Vagina (tissue), 2 donors: Measurements from ENCODE around the gene DPM3. TPM values are rescaled to one million over a fixed set of nuclear protein-coding genes. Genes with fewer than 3 reads are reported as not detected.

ENCODE experiments used
- DNase-seq, 2 donors: peaks; one replicate each; pipeline ENCODE4 v3.0.0-alpha.2; 2017; ENCODE audit errors: extremely low spot score in 2 of 2
- H3K27ac ChIP-seq: fragments of 200-600 bp; sonication (generic); one replicate; pipeline ENCODE4 v1.5.1; 2019
- H3K27me3 ChIP-seq: fragments of 200-600 bp; sonication (generic); one replicate; pipeline ENCODE4 v1.5.1; 2019
- H3K36me3 ChIP-seq, 2 donors: fragments of 200-600 bp; sonication (generic); one replicate each; pipeline ENCODE4 v1.5.1; 2017 to 2019
- H3K4me1 ChIP-seq: fragments of 200-600 bp; sonication (generic); one replicate; pipeline ENCODE4 v1.5.1; 2019
- H3K4me3 ChIP-seq, 2 donors: fragments of 200-600 bp; sonication (generic); 1 replicate in 1 of 2; 2 replicates in 1 of 2; pipeline ENCODE4 v1.5.1; 2016 to 2019
- H3K9me3 ChIP-seq: fragments of 200-600 bp; sonication (generic); one replicate; pipeline ENCODE4 v1.5.1; 2019
- POLR2A ChIP-seq, 2 donors: fragments of 450-650 bp; IDR thresholded peaks; one replicate each; pipeline ENCODE4 v1.6.1; 2017; ENCODE audit warnings: antibody characterized with exemption in 2 of 2, mild to moderate bottlenecking in 2 of 2, moderate library complexity in 2 of 2
- POLR2AphosphoS5 ChIP-seq, 2 donors: sonication (generic); formaldehyde crosslinking; IDR thresholded peaks; one replicate each; pipeline ENCODE4 v1.9.0; 2017; ENCODE audit warnings: antibody characterized with exemption in 2 of 2, mild to moderate bottlenecking in 2 of 2, low read depth in 1 of 2; ENCODE audit not compliant: insufficient read depth in 1 of 2
- intact Hi-C: fragments of 100-400 bp; cut with DNase I; formaldehyde crosslinking; loops from one replicate; pipeline ENCODE4 v1.15.1; 2023
- small RNA-seq: library from RNA; depleted of rRNA; stranded (forward); fragments of <200 nt; gene quantifications from one replicate; pipeline ENCODE3, GENCODE V24; 2016
- total RNA-seq: library from RNA; depleted of rRNA; stranded (reverse); fragments of >200 nt; gene quantifications from one replicate; pipeline ENCODE4 v1.2.3, GENCODE V29; 2016
- TF ChIP-seq, protein P1 (sequence below), 3 experiments: fragments of 450-650 bp in 2 of 3; fragments of 200-600 bp in 1 of 3; sonication (generic) in 1 of 3; IDR thresholded peaks; one replicate each; pipeline ENCODE4 v1.5.1; 2017 to 2019; ENCODE audit warnings: antibody characterized with exemption in 3 of 3, mild to moderate bottlenecking in 2 of 3, moderate library complexity in 2 of 3

The DPM3 gene
- total RNA-seq, 1 donor from 2014 or later = 114 TPM

DNA sequence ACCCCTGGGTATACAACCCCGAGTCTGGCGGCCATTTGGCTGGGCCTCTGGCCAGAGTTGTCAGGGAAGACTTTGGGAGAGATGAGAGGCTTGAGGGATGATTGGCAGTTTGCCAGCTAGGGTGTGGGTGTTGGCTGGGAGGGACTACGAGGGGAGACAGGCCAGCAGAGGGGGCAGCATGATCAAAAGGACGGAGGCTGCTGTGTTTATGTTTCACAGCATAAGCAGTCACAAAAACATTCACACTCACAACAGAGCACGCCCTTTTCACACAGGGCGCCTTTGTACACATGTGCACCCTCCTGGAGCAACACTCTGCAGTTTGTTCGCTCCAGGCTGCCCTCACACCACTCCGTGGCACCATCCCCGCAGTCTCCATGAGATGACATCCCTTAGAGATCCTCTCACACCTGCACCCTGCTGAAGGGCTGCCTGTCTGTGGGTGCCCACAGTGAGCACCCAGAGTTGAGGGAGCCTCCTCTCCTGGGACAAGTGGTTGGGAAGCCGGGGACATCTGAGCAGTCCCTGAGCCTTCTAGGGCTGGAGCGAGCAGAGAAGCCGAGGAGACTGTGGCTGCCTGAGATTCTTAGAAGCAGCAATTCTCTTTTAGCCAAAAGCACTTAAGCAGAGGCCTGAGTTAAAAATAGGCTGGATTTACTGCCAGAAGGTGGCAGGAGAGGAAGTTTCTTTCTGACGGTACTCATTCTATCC is 46.3 kb downstream of the DPM3 start:
- Histone ChIP-seq H3K4me1 (peaks cover 24% of the 10 kb centered on the region), H3K27ac (no peak overlapping the region), H3K9me3 (no peaks in the 10 kb centered on the region), H3K4me3 (no peak overlapping the region), H3K36me3 (no peaks in the 10 kb centered on the region), H3K27me3 (no peaks in the 10 kb centered on the region)
- intact Hi-C loops = loop anchor here (5.0 kb wide), 1 partner anchor 38 kb away; no protein-coding TSS in a partner anchor
- DNase-seq = no peak
- TF ChIP-seq, protein P1, sequence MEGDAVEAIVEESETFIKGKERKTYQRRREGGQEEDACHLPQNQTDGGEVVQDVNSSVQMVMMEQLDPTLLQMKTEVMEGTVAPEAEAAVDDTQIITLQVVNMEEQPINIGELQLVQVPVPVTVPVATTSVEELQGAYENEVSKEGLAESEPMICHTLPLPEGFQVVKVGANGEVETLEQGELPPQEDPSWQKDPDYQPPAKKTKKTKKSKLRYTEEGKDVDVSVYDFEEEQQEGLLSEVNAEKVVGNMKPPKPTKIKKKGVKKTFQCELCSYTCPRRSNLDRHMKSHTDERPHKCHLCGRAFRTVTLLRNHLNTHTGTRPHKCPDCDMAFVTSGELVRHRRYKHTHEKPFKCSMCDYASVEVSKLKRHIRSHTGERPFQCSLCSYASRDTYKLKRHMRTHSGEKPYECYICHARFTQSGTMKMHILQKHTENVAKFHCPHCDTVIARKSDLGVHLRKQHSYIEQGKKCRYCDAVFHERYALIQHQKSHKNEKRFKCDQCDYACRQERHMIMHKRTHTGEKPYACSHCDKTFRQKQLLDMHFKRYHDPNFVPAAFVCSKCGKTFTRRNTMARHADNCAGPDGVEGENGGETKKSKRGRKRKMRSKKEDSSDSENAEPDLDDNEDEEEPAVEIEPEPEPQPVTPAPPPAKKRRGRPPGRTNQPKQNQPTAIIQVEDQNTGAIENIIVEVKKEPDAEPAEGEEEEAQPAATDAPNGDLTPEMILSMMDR (IDR thresholded peaks at IDR 0.05) = no peak
- TF ChIP-seq POLR2A (IDR thresholded peaks at IDR 0.05) (no peak), POLR2AphosphoS5 (IDR thresholded peaks at IDR 0.05; ENCODE audit: insufficient read depth in 1 of 2, low read depth in 1 of 2) (no peak)

DNA sequence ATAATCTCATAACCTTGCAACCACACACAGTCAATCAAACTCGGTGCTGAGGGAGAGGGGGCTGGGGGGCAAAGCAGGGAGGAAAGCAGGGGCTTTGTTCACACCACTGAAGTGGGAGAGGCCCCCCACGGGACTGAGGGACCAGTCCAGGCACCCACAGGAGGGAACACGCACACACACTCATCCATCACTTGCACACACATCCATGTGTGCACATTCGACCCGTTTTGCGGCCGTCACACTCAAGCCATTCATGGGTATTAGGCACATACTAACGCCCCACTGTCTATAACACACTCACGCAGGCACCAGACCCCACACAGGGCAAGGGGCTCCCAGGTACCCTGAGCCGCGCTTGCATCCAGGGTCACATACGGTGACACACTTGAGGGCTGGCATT is 47.7 kb downstream of the DPM3 start:
- H3K9me3 ChIP-seq = no peaks in the 10 kb centered on the region
- H3K27ac ChIP-seq = no peak overlapping the region
- DNase-seq = no peak
- no peak overlapping the region for H3K4me3 ChIP-seq
- peaks cover 24% of the 10 kb centered on the region for H3K4me1 ChIP-seq
- H3K27me3 ChIP-seq = no peaks in the 10 kb centered on the region
- H3K36me3 ChIP-seq = no peaks in the 10 kb centered on the region
- intact Hi-C loops = loop anchor here (5.0 kb wide), 1 partner anchor 40 kb away; no protein-coding TSS in a partner anchor
- TF ChIP-seq POLR2AphosphoS5 (IDR thresholded peaks at IDR 0.05; ENCODE audit: insufficient read depth in 1 of 2, low read depth in 1 of 2) (no peak), POLR2A (IDR thresholded peaks at IDR 0.05) (no peak)
- TF ChIP-seq, protein P1 (IDR thresholded peaks at IDR 0.05) = no peak

DNA sequence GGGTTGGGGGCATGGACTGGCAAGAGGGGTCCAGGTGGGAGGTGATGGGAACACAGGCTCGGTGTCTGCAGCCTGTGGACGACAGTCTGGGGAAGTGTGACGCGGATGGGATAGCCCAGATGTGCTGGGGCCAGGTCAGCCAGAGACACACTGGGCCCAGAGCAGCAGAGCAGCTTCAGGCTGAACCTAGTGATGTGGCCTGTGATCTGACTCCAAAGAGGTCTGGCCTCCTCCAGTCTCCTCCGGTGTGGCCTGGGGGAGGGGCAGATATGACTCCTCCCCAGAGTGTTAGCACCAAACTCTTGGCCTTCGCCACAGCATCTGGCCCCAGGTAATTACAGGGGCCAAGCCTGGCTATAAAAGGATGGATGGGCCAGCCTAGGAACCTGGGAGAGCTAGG is 48.2 kb downstream of the DPM3 start:
- Histone ChIP-seq H3K36me3 (no peaks in the 10 kb centered on the region), H3K9me3 (no peaks in the 10 kb centered on the region), H3K27me3 (no peaks in the 10 kb centered on the region), H3K4me3 (no peak overlapping the region), H3K4me1 (peaks cover 24% of the 10 kb centered on the region), H3K27ac (no peak overlapping the region)
- TF ChIP-seq POLR2AphosphoS5 (IDR thresholded peaks at IDR 0.05; ENCODE audit: insufficient read depth in 1 of 2, low read depth in 1 of 2) (no peak), POLR2A (IDR thresholded peaks at IDR 0.05) (no peak)
- TF ChIP-seq, protein P1 (IDR thresholded peaks at IDR 0.05) = no peak
- intact Hi-C loops = loop anchor here (5.0 kb wide), 1 partner anchor 40 kb away; no protein-coding TSS in a partner anchor
- no peak for DNase-seq

DNA sequence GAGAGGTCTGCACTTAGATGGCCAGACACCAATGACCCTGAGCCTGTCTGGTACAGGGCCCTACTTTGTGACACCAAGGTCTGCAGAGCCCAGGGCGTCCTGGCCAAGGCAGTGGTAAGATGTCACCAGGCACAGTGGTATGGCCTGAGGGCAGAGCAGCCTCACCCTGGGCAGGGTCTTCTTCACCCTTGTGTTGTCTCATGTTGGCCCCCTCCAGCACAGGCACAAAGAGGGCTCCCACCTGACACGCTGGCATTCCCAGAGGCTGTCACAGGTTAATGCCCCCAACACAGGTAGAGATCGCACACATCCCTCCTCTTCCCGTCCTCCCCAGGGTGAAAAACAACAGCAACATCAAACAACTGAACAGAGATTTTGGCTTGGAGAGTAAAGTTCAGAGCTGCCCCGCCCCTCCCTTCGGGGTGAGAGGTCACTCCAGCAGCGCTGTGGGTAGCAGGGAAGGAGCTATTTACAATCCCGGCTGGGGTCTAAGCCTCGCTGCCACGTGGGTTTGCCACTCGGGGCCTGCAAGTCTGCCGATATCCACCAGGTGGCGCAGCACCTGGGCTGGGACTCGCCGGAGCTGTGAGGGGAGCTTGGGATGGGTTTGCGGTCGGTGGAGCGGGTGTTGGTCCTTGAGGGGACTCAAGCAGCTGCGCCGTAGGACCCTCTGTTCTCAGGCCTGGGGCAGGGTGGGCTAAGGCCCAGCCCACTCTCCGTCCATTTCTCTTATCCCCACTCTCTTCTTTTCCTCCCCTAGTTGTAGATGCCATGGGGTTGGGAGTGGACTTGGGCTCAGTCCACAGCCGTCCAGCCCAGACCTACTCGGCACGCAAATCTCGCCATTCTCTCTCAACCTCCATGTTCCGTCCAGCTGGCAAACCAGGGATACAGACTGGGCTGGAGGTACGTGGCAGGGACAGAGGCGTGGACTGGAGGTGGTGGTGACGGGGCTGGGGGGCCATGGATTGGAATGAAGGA is 49.0 kb downstream of the DPM3 start:
- H3K4me1 ChIP-seq = peaks cover 27% of the 10 kb centered on the region
- TF ChIP-seq POLR2AphosphoS5 (IDR thresholded peaks at IDR 0.05; ENCODE audit: insufficient read depth in 1 of 2, low read depth in 1 of 2) (peak in 1 of 2 donors; percentile 23), POLR2A (IDR thresholded peaks at IDR 0.05) (no peak)
- TF ChIP-seq, protein P1 (IDR thresholded peaks at IDR 0.05) = peak; percentile 90 to 96 (median 96)
- no peak overlapping the region for H3K27ac ChIP-seq
- no peak for DNase-seq
- H3K36me3 ChIP-seq = no peaks in the 10 kb centered on the region
- intact Hi-C loops = loop anchor here (2.0 to 5.0 kb wide), 2 partner anchors 41 to 75 kb away; no protein-coding TSS in a partner anchor
- no peaks in the 10 kb centered on the region for H3K9me3 ChIP-seq
- H3K4me3 ChIP-seq = no peak overlapping the region
- H3K27me3 ChIP-seq = no peaks in the 10 kb centered on the region

Small RNAs within 50 kb of the gene (small RNA-seq; reads per million reads assigned to genes)
- gene HMGN2P18 (not detected), gene RF00019 (not detected)

Other genes with a start within 250 kb of the DPM3 start
- 20.6 TPM for gene PMVK, start 203.8 kb downstream of the DPM3 start, total RNA-seq
- 56.5 TPM for gene PBXIP1, start 184.4 kb downstream of the DPM3 start, total RNA-seq
- gene PYGO2, start 178.7 kb downstream of the DPM3 start, total RNA-seq = 19.2 TPM
- 110 TPM for gene SHC1, start 169.8 kb downstream of the DPM3 start, total RNA-seq
- 30.4 TPM for gene CKS1B, start 165.8 kb downstream of the DPM3 start, total RNA-seq
- gene FLAD1, start 157.2 kb downstream of the DPM3 start, total RNA-seq = 20.6 TPM
- gene LENEP, start 146.9 kb downstream of the DPM3 start, total RNA-seq = not detected
- 77.6 TPM for gene ZBTB7B, start 137.7 kb downstream of the DPM3 start, total RNA-seq
- gene DCST2, start 106.8 kb downstream of the DPM3 start, total RNA-seq = 7.9 TPM
- not detected for gene DCST1, start 106.7 kb downstream of the DPM3 start, total RNA-seq
- gene ADAM15, start 89.2 kb downstream of the DPM3 start, total RNA-seq = 193 TPM
- 13.8 TPM for gene EFNA4, start 76.8 kb downstream of the DPM3 start, total RNA-seq
- 22.3 TPM for gene EFNA3, start 61.7 kb downstream of the DPM3 start, total RNA-seq
- 57.9 TPM for gene EFNA1, start 12.7 kb downstream of the DPM3 start, total RNA-seq
- 11.8 TPM for gene SLC50A1, start 4.7 kb downstream of the DPM3 start, total RNA-seq
- gene KRTCAP2, start 32.8 kb upstream of the DPM3 start, total RNA-seq = 117 TPM
- gene TRIM46, start 33.3 kb upstream of the DPM3 start, total RNA-seq = 2.7 TPM
- gene THBS3, start 67.4 kb upstream of the DPM3 start, total RNA-seq = 27.3 TPM
- 29.5 TPM for gene MTX1, start 68.2 kb upstream of the DPM3 start, total RNA-seq
- gene ENTREP3, start 115.0 kb upstream of the DPM3 start, total RNA-seq = 21.1 TPM
- gene SCAMP3, start 121.8 kb upstream of the DPM3 start, total RNA-seq = 44.7 TPM
- gene CLK2, start 133.0 kb upstream of the DPM3 start, total RNA-seq = 48.1 TPM
- 4.2 TPM for gene HCN3, start 136.9 kb upstream of the DPM3 start, total RNA-seq
- gene PKLR, start 160.9 kb upstream of the DPM3 start, total RNA-seq = not detected
- 71.0 TPM for gene FDPS, start 168.3 kb upstream of the DPM3 start, total RNA-seq
- gene RUSC1, start 180.4 kb upstream of the DPM3 start, total RNA-seq = 24.3 TPM